Neural progenitor cell (in vitro differentiated cells): ENCODE results near the gene FBRS.

ENCODE experiments used
- EZH2 ChIP-seq: fragments of 200-600 bp; sonication (generic); IDR thresholded peaks from 2 replicates; pipeline ENCODE4 v1.6.1; 2017; ENCODE audit warnings: antibody characterized with exemption, mild to moderate bottlenecking, moderate library complexity
- EZH2phosphoT487 ChIP-seq: fragments of 200-600 bp; sonication (generic); IDR thresholded peaks from 2 replicates; pipeline ENCODE4 v1.6.1; 2017; ENCODE audit warnings: antibody characterized with exemption
- TF ChIP-seq, protein P1 (sequence below): fragments of 200-600 bp; sonication (generic); IDR thresholded peaks from 2 replicates; pipeline ENCODE4 v1.5.1; 2017; ENCODE audit warnings: antibody characterized with exemption, mild to moderate bottlenecking

- TF ChIP-seq, protein P1, sequence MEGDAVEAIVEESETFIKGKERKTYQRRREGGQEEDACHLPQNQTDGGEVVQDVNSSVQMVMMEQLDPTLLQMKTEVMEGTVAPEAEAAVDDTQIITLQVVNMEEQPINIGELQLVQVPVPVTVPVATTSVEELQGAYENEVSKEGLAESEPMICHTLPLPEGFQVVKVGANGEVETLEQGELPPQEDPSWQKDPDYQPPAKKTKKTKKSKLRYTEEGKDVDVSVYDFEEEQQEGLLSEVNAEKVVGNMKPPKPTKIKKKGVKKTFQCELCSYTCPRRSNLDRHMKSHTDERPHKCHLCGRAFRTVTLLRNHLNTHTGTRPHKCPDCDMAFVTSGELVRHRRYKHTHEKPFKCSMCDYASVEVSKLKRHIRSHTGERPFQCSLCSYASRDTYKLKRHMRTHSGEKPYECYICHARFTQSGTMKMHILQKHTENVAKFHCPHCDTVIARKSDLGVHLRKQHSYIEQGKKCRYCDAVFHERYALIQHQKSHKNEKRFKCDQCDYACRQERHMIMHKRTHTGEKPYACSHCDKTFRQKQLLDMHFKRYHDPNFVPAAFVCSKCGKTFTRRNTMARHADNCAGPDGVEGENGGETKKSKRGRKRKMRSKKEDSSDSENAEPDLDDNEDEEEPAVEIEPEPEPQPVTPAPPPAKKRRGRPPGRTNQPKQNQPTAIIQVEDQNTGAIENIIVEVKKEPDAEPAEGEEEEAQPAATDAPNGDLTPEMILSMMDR, result no peak
- no peak for TF ChIP-seq EZH2
- no peak for TF ChIP-seq EZH2phosphoT487
Measured at GRCh38 chr16:30655815-30656347, 2.4 kb upstream of the FBRS start.
